Measurements from ENCODE around the gene SLF2.

DNA sequence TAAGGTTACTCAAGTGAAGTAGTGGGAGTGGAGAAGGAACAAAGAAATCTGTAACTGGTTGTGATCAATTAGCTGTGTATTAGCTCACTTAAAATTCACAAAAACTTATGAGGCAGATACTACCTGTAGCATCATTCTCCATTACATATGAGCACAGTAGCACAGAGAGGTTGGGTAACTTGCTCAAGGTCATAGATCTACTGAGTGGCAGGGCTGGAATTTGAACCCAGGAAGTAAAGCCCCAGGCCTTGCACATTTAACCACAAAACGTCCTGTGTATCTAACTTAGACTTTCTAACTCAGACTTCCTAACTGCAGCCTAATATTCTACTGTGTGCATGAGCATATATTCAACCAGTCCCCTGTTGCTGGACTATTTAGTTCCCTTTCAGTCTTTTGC lies 5.6 kb upstream of the SLF2 start:
- TF ChIP-seq, protein P1, sequence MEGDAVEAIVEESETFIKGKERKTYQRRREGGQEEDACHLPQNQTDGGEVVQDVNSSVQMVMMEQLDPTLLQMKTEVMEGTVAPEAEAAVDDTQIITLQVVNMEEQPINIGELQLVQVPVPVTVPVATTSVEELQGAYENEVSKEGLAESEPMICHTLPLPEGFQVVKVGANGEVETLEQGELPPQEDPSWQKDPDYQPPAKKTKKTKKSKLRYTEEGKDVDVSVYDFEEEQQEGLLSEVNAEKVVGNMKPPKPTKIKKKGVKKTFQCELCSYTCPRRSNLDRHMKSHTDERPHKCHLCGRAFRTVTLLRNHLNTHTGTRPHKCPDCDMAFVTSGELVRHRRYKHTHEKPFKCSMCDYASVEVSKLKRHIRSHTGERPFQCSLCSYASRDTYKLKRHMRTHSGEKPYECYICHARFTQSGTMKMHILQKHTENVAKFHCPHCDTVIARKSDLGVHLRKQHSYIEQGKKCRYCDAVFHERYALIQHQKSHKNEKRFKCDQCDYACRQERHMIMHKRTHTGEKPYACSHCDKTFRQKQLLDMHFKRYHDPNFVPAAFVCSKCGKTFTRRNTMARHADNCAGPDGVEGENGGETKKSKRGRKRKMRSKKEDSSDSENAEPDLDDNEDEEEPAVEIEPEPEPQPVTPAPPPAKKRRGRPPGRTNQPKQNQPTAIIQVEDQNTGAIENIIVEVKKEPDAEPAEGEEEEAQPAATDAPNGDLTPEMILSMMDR (IDR thresholded peaks at IDR 0.05; ENCODE audit: low read depth, low read length, missing input control) = no peak
- TF ChIP-seq GABPA (IDR thresholded peaks at IDR 0.05 in 1 of 2, conservative IDR thresholded peaks at IDR 0.05 in 1 of 2) (no peak), EGR1 (IDR thresholded peaks at IDR 0.05; ENCODE audit: low read depth in 2 of 2) (no peak), NR2F2 (IDR thresholded peaks at IDR 0.05) (no peak), RAD21 (IDR thresholded peaks at IDR 0.05) (no peak), YY1 (IDR thresholded peaks at IDR 0.05) (no peak), SP1 (IDR thresholded peaks at IDR 0.05) (peak; percentile 53), HNF4A (conservative IDR thresholded peaks at IDR 0.05) (peak; percentile 56 to 67), TAF1 (conservative IDR thresholded peaks at IDR 0.05) (no peak), JUND (IDR thresholded peaks at IDR 0.05) (no peak)
- TF ChIP-seq, protein P2, sequence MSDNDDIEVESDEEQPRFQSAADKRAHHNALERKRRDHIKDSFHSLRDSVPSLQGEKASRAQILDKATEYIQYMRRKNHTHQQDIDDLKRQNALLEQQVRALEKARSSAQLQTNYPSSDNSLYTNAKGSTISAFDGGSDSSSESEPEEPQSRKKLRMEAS (IDR thresholded peaks at IDR 0.05) = no peak
- TF ChIP-seq, protein P3, sequence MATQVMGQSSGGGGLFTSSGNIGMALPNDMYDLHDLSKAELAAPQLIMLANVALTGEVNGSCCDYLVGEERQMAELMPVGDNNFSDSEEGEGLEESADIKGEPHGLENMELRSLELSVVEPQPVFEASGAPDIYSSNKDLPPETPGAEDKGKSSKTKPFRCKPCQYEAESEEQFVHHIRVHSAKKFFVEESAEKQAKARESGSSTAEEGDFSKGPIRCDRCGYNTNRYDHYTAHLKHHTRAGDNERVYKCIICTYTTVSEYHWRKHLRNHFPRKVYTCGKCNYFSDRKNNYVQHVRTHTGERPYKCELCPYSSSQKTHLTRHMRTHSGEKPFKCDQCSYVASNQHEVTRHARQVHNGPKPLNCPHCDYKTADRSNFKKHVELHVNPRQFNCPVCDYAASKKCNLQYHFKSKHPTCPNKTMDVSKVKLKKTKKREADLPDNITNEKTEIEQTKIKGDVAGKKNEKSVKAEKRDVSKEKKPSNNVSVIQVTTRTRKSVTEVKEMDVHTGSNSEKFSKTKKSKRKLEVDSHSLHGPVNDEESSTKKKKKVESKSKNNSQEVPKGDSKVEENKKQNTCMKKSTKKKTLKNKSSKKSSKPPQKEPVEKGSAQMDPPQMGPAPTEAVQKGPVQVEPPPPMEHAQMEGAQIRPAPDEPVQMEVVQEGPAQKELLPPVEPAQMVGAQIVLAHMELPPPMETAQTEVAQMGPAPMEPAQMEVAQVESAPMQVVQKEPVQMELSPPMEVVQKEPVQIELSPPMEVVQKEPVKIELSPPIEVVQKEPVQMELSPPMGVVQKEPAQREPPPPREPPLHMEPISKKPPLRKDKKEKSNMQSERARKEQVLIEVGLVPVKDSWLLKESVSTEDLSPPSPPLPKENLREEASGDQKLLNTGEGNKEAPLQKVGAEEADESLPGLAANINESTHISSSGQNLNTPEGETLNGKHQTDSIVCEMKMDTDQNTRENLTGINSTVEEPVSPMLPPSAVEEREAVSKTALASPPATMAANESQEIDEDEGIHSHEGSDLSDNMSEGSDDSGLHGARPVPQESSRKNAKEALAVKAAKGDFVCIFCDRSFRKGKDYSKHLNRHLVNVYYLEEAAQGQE (IDR thresholded peaks at IDR 0.05) = no peak
- TF ChIP-seq, protein P4, sequence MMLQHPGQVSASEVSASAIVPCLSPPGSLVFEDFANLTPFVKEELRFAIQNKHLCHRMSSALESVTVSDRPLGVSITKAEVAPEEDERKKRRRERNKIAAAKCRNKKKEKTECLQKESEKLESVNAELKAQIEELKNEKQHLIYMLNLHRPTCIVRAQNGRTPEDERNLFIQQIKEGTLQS (IDR thresholded peaks at IDR 0.05) = no peak

Data from liver (tissue), 3 donors.